DLD1 (cell line): ENCODE measurements around the gene TBPL1.
"Not testable (repeated sequence)": the region's sequence is repeated elsewhere in the genome, so short reads cannot be mapped to it uniquely, and the experiment has no call there.

ENCODE experiments used
- in situ Hi-C: cut with HindIII; loops from 2 replicates; pipeline ENCODE4 v1.10.0; 2017; ENCODE audit warnings: low sequenced_read_pairs

The TBPL1 gene

DNA sequence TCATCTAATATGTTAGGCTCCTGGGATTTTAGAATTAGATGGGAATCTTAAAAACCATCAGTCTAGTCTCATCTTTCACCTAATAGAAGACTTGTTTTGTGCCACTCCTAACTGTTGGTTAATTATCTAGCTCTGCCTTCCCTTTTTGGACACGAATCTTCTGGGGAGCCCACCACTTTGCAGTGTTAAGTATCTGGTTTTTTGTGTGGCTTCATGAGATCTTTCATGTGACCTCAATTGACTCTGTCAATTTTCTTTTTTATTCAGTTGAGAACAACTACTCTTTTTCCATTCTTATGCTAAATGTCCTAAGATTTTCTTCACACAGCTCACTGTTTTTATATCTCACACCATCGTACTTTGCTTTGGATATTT is 16.9 kb downstream of the TBPL1 start:
- in situ Hi-C loops = no loop called here

DNA sequence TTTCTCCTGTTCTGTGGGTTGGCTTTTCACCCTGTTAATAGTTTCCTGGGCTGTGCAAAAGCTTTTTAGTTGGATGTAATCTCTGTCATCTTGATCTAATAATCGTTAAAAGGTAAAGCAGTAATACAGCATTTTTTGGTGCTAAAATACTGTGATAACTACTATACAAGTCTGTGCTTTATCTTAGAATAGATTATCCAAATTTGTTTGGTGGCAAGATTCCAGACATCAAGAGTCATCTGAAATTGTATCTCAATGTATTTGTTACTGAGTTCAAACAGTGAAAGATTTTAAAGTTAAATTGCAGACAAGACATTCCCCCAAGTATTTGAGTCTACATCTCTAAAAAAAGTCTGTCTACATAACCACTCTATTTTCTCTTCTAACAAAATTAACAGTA is 18.8 kb downstream of the TBPL1 start:
- in situ Hi-C loops = no loop called here

DNA sequence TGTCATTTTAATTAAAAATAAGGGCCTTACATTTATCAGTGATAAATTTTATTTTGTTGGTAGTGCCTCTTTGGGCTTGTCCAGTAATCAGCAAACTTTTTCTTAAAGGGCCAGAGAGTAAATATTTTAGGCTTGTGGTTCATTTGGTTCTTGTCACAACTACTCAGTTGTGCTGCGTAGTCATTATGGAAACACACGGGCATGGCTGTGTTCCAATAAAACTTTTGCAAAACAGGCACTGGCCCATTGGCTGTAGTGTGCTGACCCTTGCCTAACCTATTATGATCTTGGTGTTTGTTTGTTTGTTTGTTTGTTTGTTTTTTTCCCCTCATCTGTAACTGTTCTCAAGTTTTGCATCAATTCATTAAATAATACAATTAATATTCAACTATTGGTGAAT is 19.4 kb downstream of the TBPL1 start:
- in situ Hi-C loops = no loop called here

DNA sequence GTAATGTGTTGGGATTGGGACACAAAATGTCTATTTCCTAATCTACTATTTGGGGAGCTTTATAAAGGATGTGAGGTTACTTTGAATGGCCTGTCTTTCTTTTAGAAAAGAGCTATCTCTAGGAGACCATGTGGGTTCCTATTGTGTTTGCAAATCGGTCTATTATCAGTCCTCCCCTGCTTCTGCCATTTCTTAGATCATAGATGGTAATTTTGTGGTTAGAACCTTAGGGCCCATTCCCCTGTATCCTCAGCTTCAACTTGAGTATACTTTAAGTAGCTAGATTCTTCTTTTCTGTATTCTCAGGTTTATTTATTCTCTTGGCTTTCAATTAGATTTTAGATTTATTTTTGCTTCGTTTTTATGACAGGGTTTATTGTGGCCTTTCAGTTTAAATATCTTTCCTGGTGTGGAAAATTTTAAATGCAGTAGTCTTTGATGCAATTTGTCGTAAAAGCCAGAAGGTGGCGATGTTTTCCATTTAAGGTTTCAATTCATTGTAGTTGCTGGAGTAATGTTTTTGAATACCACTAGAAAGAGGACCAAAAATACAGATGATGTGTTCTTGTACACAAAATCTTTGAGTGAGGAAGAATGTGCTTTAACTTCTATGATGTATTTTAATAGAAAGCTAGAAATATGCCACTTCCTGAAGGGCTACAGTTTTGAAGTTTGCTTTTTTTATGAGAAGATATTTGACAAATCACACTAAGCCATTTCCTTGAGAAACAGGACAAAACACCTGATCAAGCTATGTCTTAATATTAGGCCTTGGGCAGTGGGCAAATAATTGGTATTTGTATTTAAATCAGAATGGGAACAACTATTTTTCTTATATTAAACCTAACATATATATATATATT is 20.3 kb downstream of the TBPL1 start:
- in situ Hi-C loops = no loop called here

DNA sequence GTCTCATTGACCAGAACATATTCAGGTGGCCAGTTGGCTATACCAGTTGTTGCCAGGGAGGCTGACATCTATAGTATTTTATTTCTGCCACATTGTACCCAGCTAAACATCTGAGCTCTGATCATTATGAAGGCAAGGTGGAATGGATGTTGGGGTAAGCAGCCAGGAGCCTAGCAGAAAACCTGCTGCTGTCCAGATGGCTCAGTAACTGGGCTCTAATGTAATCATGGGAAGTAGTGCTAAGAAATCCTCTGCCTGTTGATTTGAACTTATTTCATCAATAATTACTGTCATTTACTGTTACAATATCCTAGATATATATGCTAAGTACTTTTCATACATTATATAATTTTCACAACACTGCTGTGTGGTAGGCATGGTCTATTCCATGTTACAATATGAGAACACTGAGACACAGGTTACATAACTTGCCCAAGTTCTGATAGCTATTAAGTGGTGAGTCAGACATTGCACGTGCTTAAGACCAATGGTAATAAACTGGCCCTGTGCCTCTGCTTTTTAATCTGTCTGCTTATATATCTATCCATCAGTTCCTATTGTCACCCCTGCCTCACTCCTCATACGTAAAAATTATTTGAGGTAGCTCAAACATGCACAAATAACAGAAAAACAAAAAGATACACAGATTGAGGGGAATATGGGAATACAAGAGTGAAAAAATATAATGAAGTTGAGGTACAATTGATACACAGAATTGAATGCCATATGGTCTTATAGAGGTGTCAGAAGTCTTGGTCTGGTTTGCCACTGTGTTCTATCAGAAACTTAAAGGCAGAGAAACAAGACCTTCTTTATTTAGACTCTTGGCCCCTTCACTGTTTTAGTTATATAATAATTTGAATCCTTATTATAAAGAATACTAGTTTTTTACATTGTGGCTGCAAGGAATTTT is 25.2 kb downstream of the TBPL1 start:
- in situ Hi-C loops = no loop called here

DNA sequence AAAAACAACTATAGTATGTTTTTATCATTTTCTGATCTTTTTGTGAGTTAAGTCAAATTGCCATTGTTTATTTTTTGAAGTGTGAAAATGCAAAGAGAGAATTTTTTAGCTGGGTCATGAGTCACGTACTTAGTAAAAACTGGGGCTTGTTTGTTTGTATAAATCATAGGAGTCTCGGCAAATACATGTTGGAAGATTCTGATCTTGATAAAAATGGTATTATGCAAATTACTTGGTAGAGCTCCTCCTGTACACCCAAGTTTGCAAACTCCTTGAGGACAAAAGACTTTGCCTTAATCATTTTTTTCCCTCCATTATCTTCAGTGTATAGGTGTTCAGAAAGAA is 25.8 kb downstream of the TBPL1 start:
- in situ Hi-C loops = no loop called here

DNA sequence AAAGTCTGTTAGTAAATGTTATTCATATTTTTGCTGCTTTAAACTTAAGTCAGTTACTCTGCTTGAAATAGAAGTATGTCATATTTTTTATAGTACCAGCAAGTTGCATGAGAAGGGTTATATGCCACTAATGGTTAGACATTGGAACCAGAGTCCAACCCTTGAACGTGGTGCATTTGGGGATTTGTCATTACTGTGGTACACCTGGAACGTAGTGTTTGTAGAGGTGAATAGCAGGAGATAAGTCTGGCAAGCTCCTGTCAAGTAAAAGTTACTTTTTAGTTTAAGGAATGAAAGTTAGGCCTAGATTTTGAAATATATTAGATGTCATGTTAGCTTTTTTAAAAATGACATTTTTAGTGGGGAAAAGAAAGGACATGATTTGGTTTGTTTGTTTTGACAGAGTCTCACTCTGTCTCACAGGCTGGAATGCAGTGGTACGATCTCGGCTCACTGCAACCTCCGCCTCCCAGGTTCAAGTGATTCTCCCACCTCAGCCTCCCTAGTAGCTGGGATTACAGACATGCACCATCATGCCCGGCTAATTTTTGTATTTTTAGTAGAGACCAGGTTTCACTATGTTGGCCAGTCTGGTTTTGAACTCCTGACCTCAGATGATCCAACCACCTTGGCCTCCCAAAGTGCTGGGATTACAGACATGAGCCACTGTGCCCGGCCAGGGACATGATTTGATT is 26.4 kb downstream of the TBPL1 start:
- in situ Hi-C loops = not testable (repeated sequence)

DNA sequence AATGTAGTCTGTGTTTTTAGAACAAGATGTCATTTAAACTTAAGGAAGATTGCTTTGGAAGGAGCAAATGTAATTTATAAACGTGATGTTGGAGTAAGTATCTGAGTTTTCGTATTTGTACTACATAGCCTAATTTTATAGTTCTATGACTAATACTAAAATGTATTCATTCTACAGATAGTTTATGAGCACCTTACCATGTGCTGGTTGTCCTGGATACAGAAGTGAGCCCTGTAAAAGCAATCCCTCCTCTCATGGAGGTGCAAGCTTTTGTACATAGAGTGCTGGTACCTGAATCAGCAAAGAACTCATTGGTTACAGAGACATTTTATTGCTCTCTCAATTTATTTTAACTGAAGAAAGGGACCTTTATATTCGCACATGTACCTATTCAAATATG is 27.1 kb downstream of the TBPL1 start:
- in situ Hi-C loops = no loop called here

DNA sequence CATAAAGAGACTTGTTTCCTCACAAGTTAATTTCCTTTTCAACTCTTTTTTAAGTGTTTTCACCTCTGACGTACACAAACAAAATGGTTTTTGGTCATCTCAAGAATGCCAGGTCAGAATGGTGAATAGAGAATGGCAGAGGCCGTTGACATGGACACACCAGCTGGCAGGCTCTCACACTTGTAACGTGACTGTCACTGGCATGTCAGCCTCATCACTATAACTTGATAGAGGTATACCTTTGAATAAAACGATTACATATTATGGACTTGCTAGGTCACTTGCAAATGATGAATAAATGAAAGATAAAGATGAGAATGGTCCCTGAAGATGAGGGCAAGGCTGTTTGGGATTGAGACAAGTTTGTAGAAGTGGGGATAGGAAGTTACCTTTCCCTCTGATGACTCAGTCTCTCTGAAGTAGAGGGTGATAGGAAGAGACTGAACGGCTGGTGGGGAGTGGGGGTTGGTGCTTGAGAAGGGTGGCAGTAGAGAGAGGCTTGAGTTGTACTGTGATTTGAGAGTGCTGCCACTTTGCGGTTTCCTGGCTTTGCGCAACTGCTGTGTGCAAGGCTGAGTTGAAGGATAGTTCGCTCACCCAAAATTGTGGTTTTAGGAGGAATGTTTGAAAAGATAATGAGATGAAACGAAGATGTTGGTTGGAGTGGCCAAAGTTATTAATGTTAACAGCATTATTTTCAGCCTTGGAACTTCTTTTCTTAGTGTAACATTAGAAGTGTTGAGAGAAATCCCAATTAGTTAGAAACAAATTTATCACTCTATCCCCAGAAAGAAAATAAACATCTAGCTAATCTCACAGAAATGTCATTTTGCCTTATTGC is 30.3 kb downstream of the TBPL1 start:
- in situ Hi-C loops = no loop called here

DNA sequence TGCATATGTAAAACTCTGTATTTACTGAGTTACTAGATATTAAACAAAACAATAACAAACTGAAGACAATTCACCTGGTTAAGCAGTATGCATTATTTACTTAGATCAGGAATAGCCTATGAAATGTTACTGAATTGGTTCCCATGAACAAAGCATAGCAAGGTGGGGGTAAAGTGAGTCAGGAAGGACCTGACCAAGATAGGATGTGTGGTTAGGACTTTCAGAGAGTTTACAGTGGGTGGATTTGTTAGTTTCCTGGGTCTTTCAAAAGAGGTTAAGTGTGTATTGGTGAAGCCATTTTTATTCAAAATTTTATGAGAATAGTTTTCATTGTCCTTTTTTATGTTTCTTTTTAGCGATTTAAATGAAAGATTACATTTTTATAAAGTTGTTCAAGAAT is 32.9 kb downstream of the TBPL1 start:
- in situ Hi-C loops = no loop called here

DNA sequence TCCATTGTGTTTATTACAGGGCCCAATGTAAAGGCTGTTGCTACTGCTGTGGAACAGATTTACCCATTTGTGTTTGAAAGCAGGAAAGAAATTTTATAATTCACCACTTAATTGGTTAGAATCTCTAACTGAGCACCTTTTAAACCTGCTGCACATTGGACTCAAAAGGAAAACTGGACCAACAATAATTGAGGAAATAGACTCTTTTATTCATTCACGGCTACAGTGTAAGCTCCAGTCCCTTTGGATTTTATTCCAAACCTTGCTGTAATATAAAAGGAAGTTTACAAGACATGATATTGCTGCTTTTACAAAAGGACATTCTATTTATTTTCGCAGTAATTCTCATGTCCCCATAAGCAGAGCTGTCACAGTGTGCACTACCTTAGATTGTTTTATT is 33.9 kb downstream of the TBPL1 start:
- in situ Hi-C loops = no loop called here

DNA sequence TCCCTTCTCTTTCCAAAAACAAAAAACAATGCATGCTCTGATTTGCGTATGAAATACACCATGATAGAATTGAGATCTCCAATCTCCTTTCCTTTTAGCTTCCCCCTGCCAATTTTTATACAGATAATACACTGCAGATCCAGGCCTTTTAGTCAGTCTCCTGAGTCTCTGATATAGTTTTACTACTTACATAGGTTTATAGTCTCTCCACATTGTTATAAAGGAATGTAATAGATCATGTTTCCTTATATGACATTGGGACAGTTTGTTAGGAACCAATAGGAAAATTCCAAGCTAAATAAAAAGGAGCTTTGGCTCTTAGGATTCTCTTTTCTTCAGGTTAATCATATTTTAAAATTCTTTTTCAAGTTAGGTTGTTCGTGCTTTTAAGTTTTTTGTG is 36.5 kb downstream of the TBPL1 start:
- in situ Hi-C loops = no loop called here

DNA sequence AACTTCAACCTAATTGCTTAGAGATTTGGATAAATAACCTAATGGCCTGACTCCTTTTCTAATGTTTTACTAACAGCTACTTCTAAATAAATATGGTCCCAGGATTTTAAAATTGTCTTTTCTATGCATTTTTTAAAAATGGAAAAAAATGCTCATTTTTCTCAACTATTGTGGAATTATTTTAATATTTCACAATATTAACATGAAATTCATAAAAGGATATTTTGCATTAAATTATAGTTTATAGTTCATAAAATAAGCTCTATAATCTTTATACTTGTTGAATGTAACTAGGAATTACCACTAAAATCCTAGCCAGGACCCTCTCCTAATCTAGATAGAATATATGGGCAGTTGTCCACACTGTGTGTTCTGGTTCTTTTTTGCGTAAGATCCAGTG is 37.3 kb downstream of the TBPL1 start:
- in situ Hi-C loops = no loop called here

DNA sequence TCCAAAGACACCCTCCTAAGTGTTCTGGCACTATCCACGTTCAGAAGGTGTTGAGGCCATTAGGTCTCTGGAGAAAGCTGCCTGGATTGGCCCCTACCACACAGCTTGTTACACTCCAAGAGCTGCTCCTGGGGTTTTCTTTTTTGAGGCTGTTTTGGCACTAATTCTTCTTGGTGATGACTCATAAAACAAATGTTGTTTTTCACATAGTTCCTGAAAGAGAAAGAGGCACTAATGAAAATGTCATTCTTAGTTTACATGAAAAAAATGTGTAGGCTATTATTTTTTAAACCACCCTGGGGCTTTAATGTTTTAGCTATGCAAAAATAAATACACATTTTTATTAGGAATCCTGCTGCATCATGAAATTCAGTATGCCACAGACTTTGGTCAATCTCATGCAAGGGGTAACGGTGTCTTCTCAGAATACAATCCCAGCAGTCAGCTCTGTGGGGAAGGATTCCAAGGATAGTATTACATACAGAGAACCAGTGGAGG is 38.1 kb downstream of the TBPL1 start:
- in situ Hi-C loops = no loop called here

DNA sequence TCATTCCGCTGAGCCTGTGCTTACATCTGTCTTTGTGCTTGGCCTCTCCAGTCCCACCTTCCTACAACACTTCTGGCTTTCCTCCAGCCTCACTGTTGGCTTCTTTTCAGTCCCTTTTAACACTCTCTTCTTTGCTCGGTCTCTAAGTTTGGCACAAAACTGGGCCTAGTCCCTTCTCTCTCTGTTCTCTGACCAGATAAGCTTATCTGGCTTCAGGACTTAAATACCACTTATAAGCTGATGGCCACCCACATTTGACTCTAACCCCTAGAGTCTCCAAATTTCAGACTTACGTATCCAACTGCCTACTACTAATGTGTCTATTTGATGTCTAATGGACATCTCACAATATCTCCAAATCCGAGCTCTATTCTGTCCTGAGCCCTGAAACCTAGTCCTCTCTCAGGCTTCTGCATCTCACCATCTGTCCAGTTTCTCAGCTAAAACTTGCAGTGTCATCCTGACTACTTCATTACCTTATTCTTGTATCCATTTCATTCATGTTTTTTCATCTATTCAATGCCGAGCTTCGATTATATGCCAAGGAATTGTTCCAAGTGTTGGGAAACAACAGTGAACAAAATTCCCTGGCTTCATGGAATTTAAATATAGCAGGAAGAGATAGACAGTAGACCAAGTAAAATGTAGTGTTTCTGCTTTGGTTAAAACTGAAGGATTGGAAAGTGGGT is 40.1 kb downstream of the TBPL1 start:
- in situ Hi-C loops = no loop called here

DNA sequence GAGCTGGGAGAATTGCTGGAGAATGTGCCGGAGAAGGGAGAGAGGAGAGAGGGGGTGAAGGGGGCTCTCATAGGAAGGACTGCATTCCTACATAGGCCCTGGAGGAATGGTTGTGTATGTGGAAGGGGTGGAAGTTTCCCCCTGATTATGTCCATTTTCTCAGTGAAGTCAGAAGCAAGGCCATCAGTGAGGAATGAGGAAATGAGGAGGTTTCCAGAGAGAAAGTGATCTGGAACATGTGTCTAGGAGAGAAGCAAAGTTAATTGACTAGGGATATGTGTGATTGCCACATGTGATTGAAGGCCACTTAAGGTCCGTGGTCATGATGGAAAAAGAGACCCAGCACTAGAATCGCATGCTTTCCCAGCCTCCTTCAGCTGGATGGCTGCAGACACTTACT is 42.3 kb downstream of the TBPL1 start:
- in situ Hi-C loops = no loop called here

DNA sequence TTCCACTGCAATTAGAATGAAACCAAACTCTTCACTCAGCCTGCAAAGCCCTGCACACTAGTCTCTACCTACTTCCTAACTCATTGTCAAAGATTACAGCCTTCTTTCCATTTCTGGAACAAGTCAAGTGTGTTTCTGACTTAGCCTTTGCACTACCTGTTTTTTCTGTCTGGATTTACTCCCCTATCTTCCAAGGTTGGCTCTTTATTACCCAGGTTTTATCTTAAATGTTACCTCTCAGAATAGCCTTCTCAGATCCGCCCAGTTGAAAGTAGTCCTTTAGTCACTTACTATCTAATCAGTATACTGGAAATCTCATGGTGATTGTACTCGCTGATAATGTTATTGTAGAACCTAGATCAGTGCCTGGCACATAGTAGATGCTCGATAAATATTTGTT is 42.7 kb downstream of the TBPL1 start:
- in situ Hi-C loops = no loop called here

DNA sequence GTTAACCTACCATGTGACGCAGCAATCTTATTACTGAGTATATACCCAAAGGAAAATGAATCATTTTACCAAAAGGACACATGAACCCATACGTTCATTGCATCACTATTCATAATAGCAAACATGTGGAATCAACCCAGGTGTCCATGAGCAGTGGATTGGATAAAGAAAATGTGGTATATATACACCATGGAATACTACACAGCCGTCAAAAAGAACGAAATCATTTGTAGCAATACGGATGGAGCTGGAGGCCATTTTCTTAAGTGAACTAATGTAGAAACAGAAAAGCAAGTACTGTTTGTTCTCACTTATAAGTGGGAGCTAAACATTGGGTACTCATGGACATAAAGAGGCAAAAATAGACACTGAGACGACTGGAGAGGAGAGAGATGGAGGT is 44.2 kb downstream of the TBPL1 start:
- in situ Hi-C loops = no loop called here

DNA sequence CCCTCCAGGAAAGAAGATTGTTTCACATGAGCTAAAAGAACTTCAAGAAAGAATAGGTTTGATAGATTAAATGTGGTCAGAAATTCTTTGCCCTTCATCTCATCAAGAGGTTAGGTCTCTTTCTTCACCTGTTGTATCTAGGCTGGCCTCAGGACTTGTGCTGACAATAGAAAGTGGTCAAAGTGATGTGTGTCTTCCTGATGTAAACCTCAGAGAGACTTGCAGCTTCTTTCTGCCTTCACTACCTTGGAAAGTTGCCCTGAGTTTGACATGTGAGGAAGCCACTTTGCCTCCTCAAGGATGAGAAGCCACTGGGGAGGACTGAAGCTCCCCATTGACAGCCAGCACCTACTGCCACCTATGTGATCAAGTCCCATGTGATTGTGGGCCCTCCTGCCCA is 46.3 kb downstream of the TBPL1 start:
- in situ Hi-C loops = no loop called here

DNA sequence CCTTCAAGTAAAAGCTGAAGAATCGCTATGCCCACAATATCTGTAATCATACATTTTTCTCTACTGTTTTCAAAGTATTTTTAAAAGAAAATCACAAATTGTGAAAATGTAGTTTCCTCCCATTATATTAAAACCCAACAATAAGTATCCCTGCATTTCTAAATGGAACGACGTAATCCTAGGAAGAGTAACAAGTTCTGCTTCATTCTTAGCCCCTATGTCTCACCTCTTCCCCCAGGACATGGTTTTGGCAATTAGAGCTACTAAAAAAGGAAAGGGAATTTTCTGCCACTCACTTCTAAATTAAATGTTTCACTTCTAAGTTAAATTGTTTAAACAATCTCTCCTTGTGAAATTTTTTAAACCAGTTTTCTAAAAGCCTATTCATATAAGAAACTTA is 47.4 kb downstream of the TBPL1 start:
- in situ Hi-C loops = no loop called here
